GM23338 (cell line): ENCODE data around the gene KIF9. TPM values are rescaled to one million over a fixed set of nuclear protein-coding genes. Genes with fewer than 3 reads are reported as not detected.
A peak's percentile ranks its signal among the peaks of the same experiment; 100 is the strongest.

Experiments
- ATAC-seq: fragments of 200-7000 bp; cut with Tn5 transposase; 3 replicates; pipeline ENCODE4 v1.9.1; 2020
- DNase-seq: peaks from one replicate; pipeline ENCODE4 v3.0.0-alpha.2; 2015; ENCODE audit warnings: low spot score
- H2AFZ ChIP-seq: fragments of 200-600 bp; sonication (generic); 2 replicates; pipeline ENCODE4 v1.8.0; 2016; ENCODE audit warnings: antibody characterized with exemption, mild to moderate bottlenecking, moderate library complexity
- H3F3A ChIP-seq: fragments of 200-600 bp; sonication (generic); replicated peaks from 2 replicates; pipeline ENCODE4 v1.8.0; 2017; ENCODE audit warnings: antibody characterized with exemption, mixed run types, low read depth
- H3K27ac ChIP-seq: fragments of 200-600 bp; sonication (generic); 2 replicates; pipeline ENCODE4 v1.6.1; 2016; ENCODE audit warnings: low read depth
- H3K27me3 ChIP-seq: fragments of 200-600 bp; sonication (generic); 2 replicates; pipeline ENCODE4 v1.8.0; 2016; ENCODE audit warnings: mild to moderate bottlenecking, mixed run types, moderate library complexity; ENCODE audit not compliant: insufficient read depth
- H3K36me3 ChIP-seq: fragments of 200-600 bp; sonication (generic); 2 replicates; pipeline ENCODE4 v1.8.0; 2016; ENCODE audit warnings: mild to moderate bottlenecking; ENCODE audit not compliant: insufficient read depth
- H3K4me1 ChIP-seq: fragments of 200-600 bp; sonication (generic); 2 replicates; pipeline ENCODE4 v1.8.0; 2016; ENCODE audit warnings: mild to moderate bottlenecking, moderate library complexity; ENCODE audit not compliant: insufficient read depth
- H3K4me2 ChIP-seq: fragments of 200-600 bp; sonication (generic); 2 replicates; pipeline ENCODE4 v1.7.1; 2017; ENCODE audit warnings: mixed run types
- H3K4me3 ChIP-seq: fragments of 200-600 bp; sonication (generic); 2 replicates; pipeline ENCODE4 v1.6.1; 2016; ENCODE audit warnings: mixed run types
- H3K79me2 ChIP-seq: fragments of 200-600 bp; sonication (generic); replicated peaks from 2 replicates; pipeline ENCODE4 v1.8.0; 2017; ENCODE audit warnings: mild to moderate bottlenecking; ENCODE audit not compliant: insufficient read depth
- H3K9me2 ChIP-seq: fragments of 200-600 bp; sonication (generic); 2 replicates; pipeline ENCODE4 v1.8.0; 2017; ENCODE audit not compliant: insufficient read depth
- H4K20me1 ChIP-seq: fragments of 200-600 bp; sonication (generic); replicated peaks from 2 replicates; pipeline ENCODE4 v1.8.0; 2017; ENCODE audit warnings: mild to moderate bottlenecking; ENCODE audit not compliant: insufficient read depth
- H3K27ac Mint-ChIP-seq: 2 replicates; pipeline ENCODE4 v1.8.0; 2020; ENCODE audit warnings: inconsistent platforms, mild to moderate bottlenecking, moderate library complexity, mixed read lengths
- H3K27me3 Mint-ChIP-seq: 3 replicates; pipeline ENCODE4 v1.8.0; 2022; ENCODE audit warnings: low read depth, mild to moderate bottlenecking, moderate library complexity, mixed read lengths, inconsistent platforms; ENCODE audit not compliant: insufficient read depth, poor library complexity
- H3K36me3 Mint-ChIP-seq: 3 replicates; pipeline ENCODE4 v1.8.0; 2021; ENCODE audit warnings: low read depth, mild to moderate bottlenecking, inconsistent platforms, moderate library complexity, mixed read lengths
- H3K4me1 Mint-ChIP-seq: 3 replicates; pipeline ENCODE4 v1.8.0; 2020; ENCODE audit warnings: mild to moderate bottlenecking, inconsistent platforms, mixed read lengths
- H3K4me3 Mint-ChIP-seq: 3 replicates; pipeline ENCODE4 v1.8.0; 2021; ENCODE audit warnings: moderate library complexity, mild to moderate bottlenecking, inconsistent platforms, mixed read lengths
- H3K9me3 Mint-ChIP-seq: 3 replicates; pipeline ENCODE4 v1.8.0; 2020; ENCODE audit warnings: moderate library complexity, mild to moderate bottlenecking, inconsistent platforms, mixed read lengths
- CREB1 ChIP-seq: fragments of 250-450 bp; sonication (Bioruptor Pico); IDR thresholded peaks from 2 replicates; pipeline ENCODE4 v1.5.0; 2020; ENCODE audit warnings: low read depth, mild to moderate bottlenecking, moderate library complexity
- CTCF ChIP-seq, 2 experiments: fragments of 200-600 bp in 1 of 2; sonication (generic) in 1 of 2; conservative IDR thresholded peaks; 2 replicates each; pipeline versions ENCODE4 v1.5.1 to v1.6.1; 2016 to 2017; ENCODE audit warnings: antibody characterized with exemption in 2 of 2, low read depth in 2 of 2, mild to moderate bottlenecking in 2 of 2, moderate library complexity in 1 of 2
- EZH2 ChIP-seq: fragments of 200-600 bp; sonication (generic); IDR thresholded peaks from one replicate; pipeline ENCODE4 v1.8.0; 2017; ENCODE audit warnings: antibody characterized with exemption, mild to moderate bottlenecking, low read depth; ENCODE audit not compliant: unreplicated experiment
- EZH2phosphoT487 ChIP-seq: fragments of 200-600 bp; sonication (generic); IDR thresholded peaks from one replicate; pipeline ENCODE4 v1.8.1; 2018; ENCODE audit warnings: antibody characterized with exemption; ENCODE audit not compliant: unreplicated experiment
- JUNB ChIP-seq: IDR thresholded peaks from one replicate; pipeline ENCODE4 v1.6.1; 2016; ENCODE audit warnings: antibody characterized with exemption; ENCODE audit not compliant: unreplicated experiment
- NANOG ChIP-seq: IDR thresholded peaks from 2 replicates; pipeline ENCODE4 v1.6.1; 2016; ENCODE audit warnings: antibody characterized with exemption, borderline replicate concordance
- POLR2AphosphoS5 ChIP-seq: IDR thresholded peaks from 2 replicates; pipeline ENCODE4 v1.6.1; 2016; ENCODE audit warnings: antibody characterized with exemption, low read depth
- STAT1 ChIP-seq: IDR thresholded peaks from one replicate; pipeline ENCODE4 v1.6.1; 2016; ENCODE audit warnings: antibody characterized with exemption; ENCODE audit not compliant: unreplicated experiment
- ZNF114 ChIP-seq: fragments of 250-450 bp; sonication (Bioruptor Pico); IDR thresholded peaks from 2 replicates; pipeline ENCODE4 v1.5.0; 2020; ENCODE audit warnings: mild to moderate bottlenecking, moderate library complexity
- ZNF331 ChIP-seq: fragments of 250-450 bp; sonication (Bioruptor Pico); IDR thresholded peaks from 2 replicates; pipeline ENCODE4 v1.5.0; 2020; ENCODE audit warnings: low read depth, mild to moderate bottlenecking, moderate library complexity
- polyA plus RNA-seq: library from polyadenylated mRNA; unstranded; fragments of >200 nt; fragmentation: Nextera tagmentation; extraction: Ambion mirVana; gene quantifications from 2 replicates; pipeline ENCODE4 v1.2.1, GENCODE V29; 2016
- total RNA-seq: library from RNA; depleted of rRNA; stranded (reverse); fragments of >200 nt; shearing (Covaris generic); gene quantifications from 2 replicates; pipeline ENCODE4 v1.2.3, GENCODE V29; 2014
- TF ChIP-seq, protein P1 (sequence below): IDR thresholded peaks from one replicate; pipeline ENCODE4 v1.6.1; 2018; ENCODE audit warnings: antibody characterized with exemption; ENCODE audit not compliant: unreplicated experiment
- TF ChIP-seq, protein P2 (sequence below): fragments of 250-450 bp; sonication (Bioruptor Pico); IDR thresholded peaks from 2 replicates; pipeline ENCODE4 v1.5.0; 2020; ENCODE audit warnings: mild to moderate bottlenecking, moderate library complexity
- TF ChIP-seq, protein P3 (sequence below): IDR thresholded peaks from 2 replicates; pipeline ENCODE4 v1.6.1; 2016; ENCODE audit warnings: antibody characterized with exemption

Gene KIF9
- total and polyA plus RNA-seq, 2 experiments from 2014 or later, result 12.6 to 14.0 TPM

DNA sequence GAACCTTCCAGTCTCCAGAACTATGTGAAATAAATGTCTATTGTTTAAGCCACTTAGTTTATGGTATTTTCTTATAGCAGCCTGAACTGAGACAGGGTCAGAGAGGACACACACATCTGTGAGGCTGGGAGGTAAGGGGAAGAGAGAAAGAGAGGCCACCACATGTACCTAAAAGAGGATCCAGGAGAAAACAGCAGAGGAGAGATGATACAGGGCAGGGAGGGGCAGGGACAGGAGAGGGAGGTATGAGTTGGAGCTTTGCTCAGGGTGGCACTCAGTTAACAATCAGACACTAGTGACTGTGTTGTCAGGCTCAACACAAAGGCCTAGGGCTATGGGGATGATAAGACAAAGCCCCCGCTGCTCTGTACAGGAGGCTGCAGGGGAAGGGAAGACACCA, 17.6 kb downstream of the KIF9 start (continued):
- TF ChIP-seq EZH2, result no peak
- no peak for TF ChIP-seq CREB1
- no peak for TF ChIP-seq JUNB

GRCh38 chr3:47261301-47261700, 21.3 kb downstream of the KIF9 start:
- ATAC-seq (peak; percentile 21), DNase-seq (peak; percentile 10)
- H3K9me3 Mint-ChIP-seq, result no peaks in the 10 kb centered on the region
- H3K27ac Mint-ChIP-seq, result no peak overlapping the region
- Histone ChIP-seq H3K4me1 (peaks cover 9% of the 10 kb centered on the region), H2AFZ (no peak overlapping the region), H3K36me3 (no peaks in the 10 kb centered on the region), H3K27me3 (no peaks in the 10 kb centered on the region), H3K27ac (no peak overlapping the region), H3F3A (0 out of 2 replicates have a peak, but pooled peaks cover 3% of the 10 kb centered on the region), H4K20me1 (no peaks in the 10 kb centered on the region), H3K4me3 (no peak overlapping the region), H3K79me2 (no peaks in the 10 kb centered on the region), H3K4me2 (no peak overlapping the region), H3K9me2 (peaks cover 8% of the 10 kb centered on the region)
- H3K4me1 Mint-ChIP-seq, result peaks cover 7% of the 10 kb centered on the region
- TF ChIP-seq STAT1 (no peak), EZH2 (no peak), CTCF (conservative IDR thresholded peaks at IDR 0.05; ENCODE audit: low read depth in 2 of 2) (no peak), EZH2phosphoT487 (no peak), CREB1 (no peak), ZNF114 (CRISPR knock-in tag) (no peak), POLR2AphosphoS5 (no peak), ZNF331 (CRISPR knock-in tag) (no peak), NANOG (no peak)
- TF ChIP-seq, protein P1, sequence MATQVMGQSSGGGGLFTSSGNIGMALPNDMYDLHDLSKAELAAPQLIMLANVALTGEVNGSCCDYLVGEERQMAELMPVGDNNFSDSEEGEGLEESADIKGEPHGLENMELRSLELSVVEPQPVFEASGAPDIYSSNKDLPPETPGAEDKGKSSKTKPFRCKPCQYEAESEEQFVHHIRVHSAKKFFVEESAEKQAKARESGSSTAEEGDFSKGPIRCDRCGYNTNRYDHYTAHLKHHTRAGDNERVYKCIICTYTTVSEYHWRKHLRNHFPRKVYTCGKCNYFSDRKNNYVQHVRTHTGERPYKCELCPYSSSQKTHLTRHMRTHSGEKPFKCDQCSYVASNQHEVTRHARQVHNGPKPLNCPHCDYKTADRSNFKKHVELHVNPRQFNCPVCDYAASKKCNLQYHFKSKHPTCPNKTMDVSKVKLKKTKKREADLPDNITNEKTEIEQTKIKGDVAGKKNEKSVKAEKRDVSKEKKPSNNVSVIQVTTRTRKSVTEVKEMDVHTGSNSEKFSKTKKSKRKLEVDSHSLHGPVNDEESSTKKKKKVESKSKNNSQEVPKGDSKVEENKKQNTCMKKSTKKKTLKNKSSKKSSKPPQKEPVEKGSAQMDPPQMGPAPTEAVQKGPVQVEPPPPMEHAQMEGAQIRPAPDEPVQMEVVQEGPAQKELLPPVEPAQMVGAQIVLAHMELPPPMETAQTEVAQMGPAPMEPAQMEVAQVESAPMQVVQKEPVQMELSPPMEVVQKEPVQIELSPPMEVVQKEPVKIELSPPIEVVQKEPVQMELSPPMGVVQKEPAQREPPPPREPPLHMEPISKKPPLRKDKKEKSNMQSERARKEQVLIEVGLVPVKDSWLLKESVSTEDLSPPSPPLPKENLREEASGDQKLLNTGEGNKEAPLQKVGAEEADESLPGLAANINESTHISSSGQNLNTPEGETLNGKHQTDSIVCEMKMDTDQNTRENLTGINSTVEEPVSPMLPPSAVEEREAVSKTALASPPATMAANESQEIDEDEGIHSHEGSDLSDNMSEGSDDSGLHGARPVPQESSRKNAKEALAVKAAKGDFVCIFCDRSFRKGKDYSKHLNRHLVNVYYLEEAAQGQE, result no peak
- TF ChIP-seq, protein P2, sequence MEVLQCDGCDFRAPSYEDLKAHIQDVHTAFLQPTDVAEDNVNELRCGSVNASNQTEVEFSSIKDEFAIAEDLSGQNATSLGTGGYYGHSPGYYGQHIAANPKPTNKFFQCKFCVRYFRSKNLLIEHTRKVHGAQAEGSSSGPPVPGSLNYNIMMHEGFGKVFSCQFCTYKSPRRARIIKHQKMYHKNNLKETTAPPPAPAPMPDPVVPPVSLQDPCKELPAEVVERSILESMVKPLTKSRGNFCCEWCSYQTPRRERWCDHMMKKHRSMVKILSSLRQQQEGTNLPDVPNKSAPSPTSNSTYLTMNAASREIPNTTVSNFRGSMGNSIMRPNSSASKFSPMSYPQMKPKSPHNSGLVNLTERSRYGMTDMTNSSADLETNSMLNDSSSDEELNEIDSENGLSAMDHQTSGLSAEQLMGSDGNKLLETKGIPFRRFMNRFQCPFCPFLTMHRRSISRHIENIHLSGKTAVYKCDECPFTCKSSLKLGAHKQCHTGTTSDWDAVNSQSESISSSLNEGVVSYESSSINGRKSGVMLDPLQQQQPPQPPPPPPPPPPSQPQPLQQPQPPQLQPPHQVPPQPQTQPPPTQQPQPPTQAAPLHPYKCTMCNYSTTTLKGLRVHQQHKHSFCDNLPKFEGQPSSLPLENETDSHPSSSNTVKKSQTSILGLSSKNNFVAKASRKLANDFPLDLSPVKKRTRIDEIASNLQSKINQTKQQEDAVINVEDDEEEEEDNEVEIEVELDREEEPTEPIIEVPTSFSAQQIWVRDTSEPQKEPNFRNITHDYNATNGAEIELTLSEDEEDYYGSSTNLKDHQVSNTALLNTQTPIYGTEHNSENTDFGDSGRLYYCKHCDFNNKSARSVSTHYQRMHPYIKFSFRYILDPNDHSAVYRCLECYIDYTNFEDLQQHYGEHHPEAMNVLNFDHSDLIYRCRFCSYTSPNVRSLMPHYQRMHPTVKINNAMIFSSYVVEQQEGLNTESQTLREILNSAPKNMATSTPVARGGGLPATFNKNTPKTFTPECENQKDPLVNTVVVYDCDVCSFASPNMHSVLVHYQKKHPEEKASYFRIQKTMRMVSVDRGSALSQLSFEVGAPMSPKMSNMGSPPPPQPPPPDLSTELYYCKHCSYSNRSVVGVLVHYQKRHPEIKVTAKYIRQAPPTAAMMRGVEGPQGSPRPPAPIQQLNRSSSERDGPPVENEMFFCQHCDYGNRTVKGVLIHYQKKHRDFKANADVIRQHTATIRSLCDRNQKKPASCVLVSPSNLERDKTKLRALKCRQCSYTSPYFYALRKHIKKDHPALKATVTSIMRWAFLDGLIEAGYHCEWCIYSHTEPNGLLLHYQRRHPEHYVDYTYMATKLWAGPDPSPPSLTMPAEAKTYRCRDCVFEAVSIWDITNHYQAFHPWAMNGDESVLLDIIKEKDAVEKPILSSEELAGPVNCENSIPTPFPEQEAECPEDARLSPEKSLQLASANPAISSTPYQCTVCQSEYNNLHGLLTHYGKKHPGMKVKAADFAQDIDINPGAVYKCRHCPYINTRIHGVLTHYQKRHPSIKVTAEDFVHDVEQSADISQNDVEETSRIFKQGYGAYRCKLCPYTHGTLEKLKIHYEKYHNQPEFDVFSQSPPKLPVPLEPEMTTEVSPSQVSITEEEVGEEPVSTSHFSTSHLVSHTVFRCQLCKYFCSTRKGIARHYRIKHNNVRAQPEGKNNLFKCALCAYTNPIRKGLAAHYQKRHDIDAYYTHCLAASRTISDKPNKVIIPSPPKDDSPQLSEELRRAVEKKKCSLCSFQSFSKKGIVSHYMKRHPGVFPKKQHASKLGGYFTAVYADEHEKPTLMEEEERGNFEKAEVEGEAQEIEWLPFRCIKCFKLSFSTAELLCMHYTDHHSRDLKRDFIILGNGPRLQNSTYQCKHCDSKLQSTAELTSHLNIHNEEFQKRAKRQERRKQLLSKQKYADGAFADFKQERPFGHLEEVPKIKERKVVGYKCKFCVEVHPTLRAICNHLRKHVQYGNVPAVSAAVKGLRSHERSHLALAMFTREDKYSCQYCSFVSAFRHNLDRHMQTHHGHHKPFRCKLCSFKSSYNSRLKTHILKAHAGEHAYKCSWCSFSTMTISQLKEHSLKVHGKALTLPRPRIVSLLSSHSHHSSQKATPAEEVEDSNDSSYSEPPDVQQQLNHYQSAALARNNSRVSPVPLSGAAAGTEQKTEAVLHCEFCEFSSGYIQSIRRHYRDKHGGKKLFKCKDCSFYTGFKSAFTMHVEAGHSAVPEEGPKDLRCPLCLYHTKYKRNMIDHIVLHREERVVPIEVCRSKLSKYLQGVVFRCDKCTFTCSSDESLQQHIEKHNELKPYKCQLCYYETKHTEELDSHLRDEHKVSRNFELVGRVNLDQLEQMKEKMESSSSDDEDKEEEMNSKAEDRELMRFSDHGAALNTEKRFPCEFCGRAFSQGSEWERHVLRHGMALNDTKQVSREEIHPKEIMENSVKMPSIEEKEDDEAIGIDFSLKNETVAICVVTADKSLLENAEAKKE (CRISPR knock-in tag), result no peak
- TF ChIP-seq, protein P3, sequence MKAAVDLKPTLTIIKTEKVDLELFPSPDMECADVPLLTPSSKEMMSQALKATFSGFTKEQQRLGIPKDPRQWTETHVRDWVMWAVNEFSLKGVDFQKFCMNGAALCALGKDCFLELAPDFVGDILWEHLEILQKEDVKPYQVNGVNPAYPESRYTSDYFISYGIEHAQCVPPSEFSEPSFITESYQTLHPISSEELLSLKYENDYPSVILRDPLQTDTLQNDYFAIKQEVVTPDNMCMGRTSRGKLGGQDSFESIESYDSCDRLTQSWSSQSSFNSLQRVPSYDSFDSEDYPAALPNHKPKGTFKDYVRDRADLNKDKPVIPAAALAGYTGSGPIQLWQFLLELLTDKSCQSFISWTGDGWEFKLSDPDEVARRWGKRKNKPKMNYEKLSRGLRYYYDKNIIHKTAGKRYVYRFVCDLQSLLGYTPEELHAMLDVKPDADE, result no peak
- no peaks in the 10 kb centered on the region for H3K36me3 Mint-ChIP-seq
- peaks cover 6% of the 10 kb centered on the region for H3K27me3 Mint-ChIP-seq
- H3K4me3 Mint-ChIP-seq, result no peak overlapping the region
